GM12801 (cell line): ENCODE data around the gene FGR.

Experiments used
- CTCF ChIP-seq: IDR thresholded peaks from one replicate; pipeline ENCODE4 v1.5.1; 2011; ENCODE audit warnings: control low read depth; ENCODE audit not compliant: insufficient read length; ENCODE audit errors: extremely low read depth

FGR gene

GRCh38 chr1:27567971-27568299 lies 67.0 kb downstream of the FGR start:
- no peak for TF ChIP-seq CTCF

- TF ChIP-seq CTCF = no peak
Measured at GRCh38 chr1:27567146-27567526, 67.8 kb downstream of the FGR start.

- TF ChIP-seq CTCF = no peak
Measured at GRCh38 chr1:27566462-27567145, 68.4 kb downstream of the FGR start.

- no peak for TF ChIP-seq CTCF
Measured at GRCh38 chr1:27564710-27565649, 70.0 kb downstream of the FGR start.

DNA sequence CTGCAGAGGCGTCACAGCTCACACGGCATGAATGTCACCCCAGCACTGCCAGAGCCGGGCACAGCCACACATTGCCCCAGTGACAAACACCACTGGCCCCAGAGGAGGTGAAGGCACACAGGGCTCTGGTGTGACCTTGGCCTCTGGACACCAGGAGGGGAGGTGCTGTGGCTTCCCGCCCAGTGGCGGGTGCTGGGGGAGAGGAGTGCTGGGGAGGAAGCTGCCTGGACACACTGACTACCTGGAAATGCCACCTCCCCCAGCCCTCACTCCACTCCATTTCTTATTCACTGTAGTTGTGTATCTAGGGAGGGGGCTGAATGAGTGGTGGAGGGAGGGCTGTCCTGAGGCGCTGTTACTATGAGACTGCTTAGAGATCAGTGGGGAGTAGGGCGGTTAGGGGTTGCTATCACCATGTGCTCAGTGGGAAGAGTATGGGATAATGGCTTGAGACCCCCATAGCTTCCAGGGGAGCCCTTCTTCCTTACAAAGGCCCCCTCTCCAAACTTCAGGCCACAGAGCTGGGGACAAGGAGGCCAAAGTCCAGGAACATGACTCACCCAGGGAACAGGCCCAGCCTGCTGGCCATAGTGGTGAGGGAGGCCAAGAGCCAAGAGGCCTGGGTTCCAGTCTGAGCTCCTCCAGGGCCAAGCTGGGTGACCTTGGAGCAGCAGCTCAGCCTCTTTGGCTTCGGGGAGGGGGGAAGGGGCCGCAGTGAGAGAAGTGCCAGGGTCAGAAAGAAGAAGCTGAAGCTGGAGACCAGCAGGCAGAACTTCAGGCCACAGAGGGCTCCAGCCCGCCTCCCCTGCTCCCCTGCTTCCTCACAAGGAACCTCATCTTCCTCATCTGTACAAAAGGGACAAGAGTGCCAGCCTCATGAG lies 71.2 kb downstream of the FGR start:
- TF ChIP-seq CTCF = no peak

DNA sequence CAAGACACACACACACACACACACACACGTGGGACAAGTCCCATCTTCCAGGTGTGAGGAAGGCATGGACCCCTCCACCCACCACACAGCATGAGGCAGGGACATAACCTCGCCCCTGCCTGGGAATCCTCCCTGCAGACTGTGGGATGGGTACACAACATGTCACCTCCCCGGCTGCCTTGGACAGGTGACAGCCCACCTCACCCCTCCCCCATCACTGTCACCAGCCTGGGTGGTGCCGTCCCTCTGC lies 71.7 kb downstream of the FGR start:
- TF ChIP-seq CTCF = no peak
